CD4-positive, alpha-beta T cell (primary cell): ENCODE results near the gene XPO5. TPM values are rescaled to one million over a fixed set of nuclear protein-coding genes. Genes with fewer than 3 reads are reported as not detected.
A peak's percentile ranks its signal among the peaks of the same experiment; 100 is the strongest.

Source experiments
- ATAC-seq: fragments of 200-7000 bp; cut with Tn5 transposase; one replicate; pipeline ENCODE4 v1.10.0; 2022; ENCODE audit warnings: mild to moderate bottlenecking; ENCODE audit not compliant: poor library complexity
- CTCF ChIA-PET: fragments of 350-600 bp; sonication (Branson Sonifier 250); formaldehyde crosslinking; loops from one replicate; lab custom pipeline; 2021; ENCODE audit warnings: antibody characterized with exemption, inconsistent platforms; lab: Charles Lee
- POLR2A ChIA-PET: fragments of 350-600 bp; sonication (Branson Sonifier 250); formaldehyde crosslinking; loops from one replicate; lab custom pipeline; 2021; ENCODE audit warnings: antibody characterized with exemption, inconsistent platforms; lab: Charles Lee
- DNase-seq, 14 experiments: peaks; one replicate each; pipeline ENCODE4 v3.0.0-alpha.2; 2013 to 2020; ENCODE audit warnings: mixed read lengths in 2 of 14
- H3K27ac ChIP-seq, 2 donors: one replicate each; pipeline versions ENCODE4 v1.5.1 to v1.7.0; 2013; ENCODE audit warnings: low read length in 2 of 2, low read depth in 1 of 2, mild to moderate bottlenecking in 1 of 2
- H3K27me3 ChIP-seq, 2 experiments: 1 replicate in 1 of 2; 2 replicates in 1 of 2; pipeline versions ENCODE4 v1.6.1 to v1.7.0; 2013; ENCODE audit warnings: low read length in 2 of 2, control low read depth in 1 of 2, mild to moderate bottlenecking in 1 of 2, moderate library complexity in 1 of 2; ENCODE audit not compliant: insufficient read depth in 2 of 2, control insufficient read depth in 1 of 2
- H3K36me3 ChIP-seq: one replicate; pipeline ENCODE4 v1.6.1; 2013; ENCODE audit warnings: low read length, control low read depth; ENCODE audit not compliant: insufficient read depth
- H3K4me1 ChIP-seq: one replicate; pipeline ENCODE4 v1.6.1; 2013; ENCODE audit warnings: low read length, control low read depth; ENCODE audit not compliant: insufficient read depth
- H3K4me3 ChIP-seq: one replicate; pipeline ENCODE4 v1.5.1; 2013; ENCODE audit warnings: mild to moderate bottlenecking, low read length, moderate library complexity
- H3K9me3 ChIP-seq, 2 experiments: 1 replicate in 1 of 2; 2 replicates in 1 of 2; pipeline versions ENCODE4 v1.6.1 to v1.7.0; 2013; ENCODE audit warnings: low read length in 2 of 2, mild to moderate bottlenecking in 2 of 2, control low read depth in 1 of 2, moderate library complexity in 1 of 2; ENCODE audit not compliant: control insufficient read depth in 1 of 2, insufficient read depth in 1 of 2
- H3K27ac Mint-ChIP-seq: one replicate; pipeline ENCODE4 v1.8.0; 2020; ENCODE audit warnings: mixed read lengths
- H3K27me3 Mint-ChIP-seq: one replicate; pipeline ENCODE4 v1.8.0; 2021; ENCODE audit warnings: mixed read lengths
- H3K36me3 Mint-ChIP-seq: one replicate; pipeline ENCODE4 v1.8.0; 2021; ENCODE audit warnings: low read depth, mixed read lengths
- H3K4me1 Mint-ChIP-seq: one replicate; pipeline ENCODE4 v1.8.0; 2021; ENCODE audit warnings: low read depth, mixed read lengths
- H3K4me3 Mint-ChIP-seq: one replicate; pipeline ENCODE4 v1.8.0; 2020; ENCODE audit warnings: mild to moderate bottlenecking, mixed read lengths
- H3K9me3 Mint-ChIP-seq: one replicate; pipeline ENCODE4 v1.8.0; 2020; ENCODE audit warnings: mixed read lengths
- intact Hi-C, 2 experiments: fragments of 100-400 bp; cut with DNase I in 1 of 2; cut with micrococcal nuclease in 1 of 2; formaldehyde crosslinking; loops; one replicate each; pipeline versions ENCODE4 v1.15.1 to v1.9.0; 2023 to 2025; cut with DNase I, micrococcal nuclease
- total RNA-seq, 174 experiments: library from RNA in 2 of 174; stranded (reverse) in 2 of 174; gene quantifications; one replicate each; pipeline ENCODE4 v1.2.3 and lab custom pipeline; 2021 to 2026
- TF ChIP-seq, protein P1 (sequence below): fragments of 200-600 bp; IDR thresholded peaks from one replicate; pipeline ENCODE4 v1.8.0; 2022; ENCODE audit warnings: antibody characterized with exemption, mild to moderate bottlenecking

Gene XPO5
- total RNA-seq, 2 experiments from 2014 or later = 26.8 to 31.2 TPM

DNA sequence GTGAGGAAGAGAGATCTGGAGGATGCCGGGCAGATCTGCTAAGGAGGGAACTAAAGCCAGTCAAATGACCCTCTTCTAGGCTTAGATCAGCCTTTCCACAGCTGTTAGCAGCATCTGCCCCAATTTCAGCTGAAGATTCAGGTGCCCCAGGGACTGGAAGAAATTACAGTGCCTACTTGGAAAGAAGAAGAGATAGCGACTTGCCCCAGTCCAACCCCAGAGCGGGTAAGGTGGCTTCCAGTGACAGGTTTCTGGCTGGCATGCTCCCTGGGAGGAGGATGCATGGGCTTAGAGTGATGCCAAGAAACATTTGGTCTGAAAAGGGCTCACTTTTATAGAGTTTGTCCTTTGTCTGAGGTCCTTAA is 97.8 kb downstream of the XPO5 start:
- ChIA-PET POLR2A (interaction anchor here (0.6 to 2.3 kb wide), 14 partner anchors 8 to 889 kb away, joined by 3 to 15 read pairs (median 4); partner anchors contain the start of genes ABCC10, CNPY3, DLK2 and KLHDC3), CTCF (interaction anchor here (1.0 kb wide), 1 partner anchor 50 kb away, joined by 4 read pairs; the partner anchor contains the start of gene ABCC10)
- Histone ChIP-seq H3K9me3 (no peaks in the 10 kb centered on the region), H3K36me3 (no peaks in the 10 kb centered on the region), H3K27ac (peak overlapping the region; percentile 81 to 91), H3K4me1 (peaks cover 32% of the 10 kb centered on the region), H3K27me3 (no peaks in the 10 kb centered on the region), H3K4me3 (peak overlapping the region; percentile 81)
- peaks cover 48% of the 10 kb centered on the region for H3K4me1 Mint-ChIP-seq
- peak overlapping the region; percentile 96 for H3K27ac Mint-ChIP-seq
- ATAC-seq = no peak
- TF ChIP-seq, protein P1, sequence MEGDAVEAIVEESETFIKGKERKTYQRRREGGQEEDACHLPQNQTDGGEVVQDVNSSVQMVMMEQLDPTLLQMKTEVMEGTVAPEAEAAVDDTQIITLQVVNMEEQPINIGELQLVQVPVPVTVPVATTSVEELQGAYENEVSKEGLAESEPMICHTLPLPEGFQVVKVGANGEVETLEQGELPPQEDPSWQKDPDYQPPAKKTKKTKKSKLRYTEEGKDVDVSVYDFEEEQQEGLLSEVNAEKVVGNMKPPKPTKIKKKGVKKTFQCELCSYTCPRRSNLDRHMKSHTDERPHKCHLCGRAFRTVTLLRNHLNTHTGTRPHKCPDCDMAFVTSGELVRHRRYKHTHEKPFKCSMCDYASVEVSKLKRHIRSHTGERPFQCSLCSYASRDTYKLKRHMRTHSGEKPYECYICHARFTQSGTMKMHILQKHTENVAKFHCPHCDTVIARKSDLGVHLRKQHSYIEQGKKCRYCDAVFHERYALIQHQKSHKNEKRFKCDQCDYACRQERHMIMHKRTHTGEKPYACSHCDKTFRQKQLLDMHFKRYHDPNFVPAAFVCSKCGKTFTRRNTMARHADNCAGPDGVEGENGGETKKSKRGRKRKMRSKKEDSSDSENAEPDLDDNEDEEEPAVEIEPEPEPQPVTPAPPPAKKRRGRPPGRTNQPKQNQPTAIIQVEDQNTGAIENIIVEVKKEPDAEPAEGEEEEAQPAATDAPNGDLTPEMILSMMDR = no peak
- DNase-seq = peak in 1 of 14 experiments; percentile 18
- H3K27me3 Mint-ChIP-seq = no peaks in the 10 kb centered on the region
- peak overlapping the region; percentile 94 for H3K4me3 Mint-ChIP-seq
- H3K9me3 Mint-ChIP-seq = no peaks in the 10 kb centered on the region
- intact Hi-C loops = loop anchor here in 1 of 2 experiments (5.0 kb wide), 3 partner anchors 39 to 296 kb away; partner anchors contain the start of genes CUL9, POLR1C and YIPF3
- H3K36me3 Mint-ChIP-seq = peaks cover 8% of the 10 kb centered on the region

DNA sequence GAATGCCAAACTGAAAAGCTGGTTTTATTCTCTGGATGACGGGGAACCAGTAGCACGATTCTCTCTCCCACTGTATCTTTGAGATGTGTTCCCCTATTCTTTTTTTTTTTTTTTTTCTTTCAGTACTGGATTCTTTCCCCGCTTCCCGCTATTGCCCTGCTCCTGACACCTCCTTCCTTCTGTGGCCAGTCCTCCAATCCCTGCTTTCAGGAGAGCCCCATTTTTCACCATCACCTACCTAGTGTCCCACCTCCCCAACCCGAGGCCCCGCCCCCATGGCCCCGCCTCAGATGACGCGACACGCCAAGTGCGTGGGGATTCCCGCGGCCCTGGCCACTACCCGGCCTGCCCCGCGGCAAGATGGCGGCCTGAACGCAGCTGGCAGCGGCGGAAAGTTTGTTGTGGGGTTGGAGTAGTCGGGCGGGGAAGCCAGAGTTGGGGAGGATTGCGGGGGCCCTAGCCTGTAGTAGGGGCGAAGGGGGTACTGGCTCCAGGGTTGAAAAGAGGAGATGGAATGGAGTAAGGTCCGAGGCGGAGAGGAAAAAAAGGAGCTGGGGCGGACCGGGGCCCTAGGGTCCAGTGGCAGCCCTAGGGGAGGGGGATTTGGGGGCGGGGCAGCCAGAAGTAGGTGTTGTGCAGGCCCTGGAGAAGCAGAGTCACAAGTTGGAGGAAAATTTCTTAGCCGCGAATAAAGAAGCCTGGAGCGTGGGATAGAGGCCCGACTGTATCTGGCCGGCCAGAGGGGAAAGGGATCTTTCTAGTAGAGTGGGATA is 98.4 kb downstream of the XPO5 start, which contains the start of gene TJAP1:
TJAP1 (plus strand) TSS at position 336 of the 773 bp plus-strand sequence. CDS start 21,432 bp downstream, outside the sequence.
- Histone ChIP-seq H3K4me3 (peak within 1 kb of the TSS; percentile 81), H3K27ac (peak within 1 kb of the TSS; percentile 81 to 91), H3K4me1 (peaks cover 32% of the 10 kb centered on the region), H3K9me3 (no peaks in the 10 kb centered on the region), H3K36me3 (no peaks in the 10 kb centered on the region), H3K27me3 (no peaks in the 10 kb centered on the region)
- Mint-ChIP-seq H3K9me3 (no peaks in the 10 kb centered on the region), H3K27ac (peak within 1 kb of the TSS; percentile 96), H3K4me3 (peak within 1 kb of the TSS; percentile 94), H3K36me3 (peaks cover 8% of the 10 kb centered on the region), H3K4me1 (peaks cover 46% of the 10 kb centered on the region), H3K27me3 (no peaks in the 10 kb centered on the region)
- ChIA-PET CTCF (interaction anchor here (0.6 to 1.0 kb wide), 3 partner anchors 20 to 215 kb away, joined by 3 to 5 read pairs (median 4); partner anchors contain the start of gene ABCC10), POLR2A (interaction anchor here (0.6 to 2.3 kb wide), 15 partner anchors 8 to 888 kb away, joined by 3 to 15 read pairs (median 4); partner anchors contain the start of genes ABCC10, CNPY3, DLK2 and KLC4)
- DNase-seq (peak; percentile 91 to 99 (median 96)), ATAC-seq (peak; percentile 100)
- TF ChIP-seq, protein P1 = no peak
- intact Hi-C loops = loop anchor here in 1 of 2 experiments (2.0 to 5.0 kb wide), 5 partner anchors 23 to 295 kb away; partner anchors contain the start of genes CUL9, DLK2, POLR1C and YIPF3

DNA sequence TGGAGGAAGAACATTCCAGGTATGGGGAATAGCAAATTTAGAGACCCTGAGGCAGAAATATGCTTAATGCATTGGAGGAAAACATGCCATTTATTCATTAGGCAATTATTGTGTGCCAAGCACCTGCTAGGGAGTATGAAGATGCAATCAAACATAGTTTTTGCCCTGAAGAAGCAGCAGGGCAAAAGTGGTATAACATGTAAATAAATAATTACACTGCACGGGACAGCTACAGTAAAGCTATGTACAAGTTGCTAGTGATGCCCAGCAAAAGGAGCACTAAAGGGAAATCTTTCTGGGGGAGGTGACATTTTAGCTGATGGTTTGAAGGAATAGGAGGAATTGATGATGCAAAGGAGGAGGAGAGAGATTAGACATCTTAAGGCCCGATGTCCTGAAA is 99.1 kb downstream of the XPO5 start:
- H3K4me3 ChIP-seq = peak overlapping the region; percentile 81
- Mint-ChIP-seq H3K4me3 (peak overlapping the region; percentile 94), H3K27me3 (no peaks in the 10 kb centered on the region), H3K4me1 (peaks cover 39% of the 10 kb centered on the region), H3K36me3 (peaks cover 7% of the 10 kb centered on the region), H3K27ac (peak overlapping the region; percentile 96), H3K9me3 (no peaks in the 10 kb centered on the region)
- intact Hi-C loops = loop anchor here in 1 of 2 experiments (2.0 to 5.0 kb wide), 5 partner anchors 22 to 294 kb away; partner anchors contain the start of genes CUL9, DLK2, POLR1C and YIPF3
- no peaks in the 10 kb centered on the region for H3K9me3 ChIP-seq
- TF ChIP-seq, protein P1 = no peak
- H3K27ac ChIP-seq = peak overlapping the region; percentile 81 to 91
- H3K27me3 ChIP-seq = no peaks in the 10 kb centered on the region
- no peaks in the 10 kb centered on the region for H3K36me3 ChIP-seq
- peaks cover 29% of the 10 kb centered on the region for H3K4me1 ChIP-seq
- DNase-seq (peak in 3 of 14 experiments; percentile 11 to 38 (median 34)), ATAC-seq (peak; percentile 23)
- CTCF ChIA-PET = interaction anchor here (0.6 to 0.7 kb wide), 2 partner anchors 20 to 214 kb away, joined by 3 to 5 read pairs; no protein-coding TSS in a partner anchor
- POLR2A ChIA-PET = interaction anchor here (0.6 to 2.3 kb wide), 8 partner anchors 16 to 547 kb away, joined by 3 to 15 read pairs (median 10); partner anchors contain the start of genes ABCC10, CNPY3, DLK2 and KLC4
